Measurements from ENCODE around the gene LYSMD3.

DNA sequence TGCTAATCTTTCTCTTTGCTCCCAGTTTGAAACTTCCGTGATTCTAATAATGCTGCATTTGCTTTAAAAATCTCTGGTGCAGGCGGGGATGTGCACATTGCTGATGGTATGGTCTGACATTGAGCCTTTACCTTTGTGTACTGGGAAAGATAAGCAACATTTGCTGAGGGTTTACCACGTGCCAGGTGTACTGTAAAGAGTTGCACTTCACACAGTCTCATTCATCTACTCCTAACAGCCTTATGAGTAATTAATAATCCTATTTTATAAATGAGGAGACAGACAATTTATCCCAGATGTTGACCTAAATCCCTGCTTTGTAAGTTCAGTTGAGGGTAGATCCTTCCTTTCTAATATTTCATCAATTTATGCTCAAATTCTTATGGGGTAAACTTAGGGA, 28.5 kb upstream of the LYSMD3 start:
- TF ChIP-seq EZH2 (IDR thresholded peaks at IDR 0.05; ENCODE audit: low read length): no peak
- TF ChIP-seq, protein P1, sequence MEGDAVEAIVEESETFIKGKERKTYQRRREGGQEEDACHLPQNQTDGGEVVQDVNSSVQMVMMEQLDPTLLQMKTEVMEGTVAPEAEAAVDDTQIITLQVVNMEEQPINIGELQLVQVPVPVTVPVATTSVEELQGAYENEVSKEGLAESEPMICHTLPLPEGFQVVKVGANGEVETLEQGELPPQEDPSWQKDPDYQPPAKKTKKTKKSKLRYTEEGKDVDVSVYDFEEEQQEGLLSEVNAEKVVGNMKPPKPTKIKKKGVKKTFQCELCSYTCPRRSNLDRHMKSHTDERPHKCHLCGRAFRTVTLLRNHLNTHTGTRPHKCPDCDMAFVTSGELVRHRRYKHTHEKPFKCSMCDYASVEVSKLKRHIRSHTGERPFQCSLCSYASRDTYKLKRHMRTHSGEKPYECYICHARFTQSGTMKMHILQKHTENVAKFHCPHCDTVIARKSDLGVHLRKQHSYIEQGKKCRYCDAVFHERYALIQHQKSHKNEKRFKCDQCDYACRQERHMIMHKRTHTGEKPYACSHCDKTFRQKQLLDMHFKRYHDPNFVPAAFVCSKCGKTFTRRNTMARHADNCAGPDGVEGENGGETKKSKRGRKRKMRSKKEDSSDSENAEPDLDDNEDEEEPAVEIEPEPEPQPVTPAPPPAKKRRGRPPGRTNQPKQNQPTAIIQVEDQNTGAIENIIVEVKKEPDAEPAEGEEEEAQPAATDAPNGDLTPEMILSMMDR (optimal IDR thresholded peaks at IDR 0.05 in 1 of 3, IDR thresholded peaks at IDR 0.05 in 1 of 3, conservative IDR thresholded peaks at IDR 0.05 in 1 of 3; ENCODE audit: extremely low read depth in 1 of 3, insufficient read depth in 2 of 3, low read length in 3 of 3): no peak
